Endothelial cell of umbilical vein (primary cell): ENCODE data around the gene PLCG2. TPM values are rescaled to one million over a fixed set of nuclear protein-coding genes. Genes with fewer than 3 reads are reported as not detected.
A peak's percentile ranks its signal among the peaks of the same experiment; 100 is the strongest.

ENCODE experiments used
- BruUV-seq: library from RNA; stranded (reverse); fragments of 400-500 nt; replicated peaks from 2 replicates; lab custom pipeline; 2021; lab: Mats Ljungman, UMichigan
- CTCF ChIA-PET: fragments of 300-600, 350-600 bp; sonication (Branson Sonifier 250); formaldehyde crosslinking; loops from one replicate; lab custom pipeline; 2021; ENCODE audit warnings: antibody characterized with exemption, inconsistent platforms; lab: Charles Lee
- POLR2A ChIA-PET: fragments of 300-600, 350-600 bp; sonication (Branson Sonifier 250); formaldehyde crosslinking; loops from one replicate; lab custom pipeline; 2021; ENCODE audit warnings: antibody characterized with exemption, inconsistent platforms; lab: Charles Lee
- DNase-seq: peaks from one replicate; pipeline ENCODE4 v3.0.0-alpha.2; 2011; ENCODE audit warnings: low read depth, low spot score
- FAIRE-seq: peaks from 2 replicates; lab custom pipeline; 2011; peaks lifted over from hg19 to GRCh38; lab: Jason Lieb, UNC
- H2AFZ ChIP-seq: 2 replicates; pipeline ENCODE4 v1.6.0; 2012; ENCODE audit warnings: low read depth, low read length, control low read depth, inconsistent platforms
- H3K27ac ChIP-seq: 2 replicates; pipeline ENCODE4 v1.5.1; 2011; ENCODE audit warnings: low read depth, mild to moderate bottlenecking, control low read depth, low read length, moderate library complexity; ENCODE audit not compliant: insufficient read depth
- H3K27me3 ChIP-seq, 2 experiments: 2 replicates each; pipeline versions ENCODE4 v1.6.0 to v1.6.1; 2011; ENCODE audit warnings: low read length in 2 of 2, mixed read lengths in 1 of 2; ENCODE audit not compliant: control insufficient read depth in 2 of 2, insufficient read depth in 2 of 2
- H3K36me3 ChIP-seq, 2 experiments: 2 replicates in 1 of 2; 3 replicates in 1 of 2; pipeline ENCODE4 v1.5.1; 2011; ENCODE audit warnings: low read length in 2 of 2, mild to moderate bottlenecking in 1 of 2, moderate library complexity in 1 of 2; ENCODE audit not compliant: control insufficient read depth in 2 of 2, insufficient read depth in 2 of 2; ENCODE audit errors: extremely low read depth in 1 of 2
- H3K4me1 ChIP-seq: 3 replicates; pipeline ENCODE4 v1.5.1; 2011; ENCODE audit warnings: mild to moderate bottlenecking, low read length; ENCODE audit not compliant: control insufficient read depth, insufficient read depth; ENCODE audit errors: extremely low read depth
- H3K4me2 ChIP-seq: 2 replicates; pipeline ENCODE4 v1.6.1; 2011; ENCODE audit warnings: low read length, control low read depth, mixed read lengths; ENCODE audit not compliant: insufficient read depth
- H3K4me3 ChIP-seq, 3 experiments: fragments of 200-600 bp in 1 of 3; sonication (generic), shearing (Covaris generic) in 1 of 3; replicated peaks in 1 of 3; 2 replicates each; pipeline ENCODE4 v1.5.1; 2011 to 2016; ENCODE audit warnings: control low read depth in 3 of 3, low read length in 3 of 3, mild to moderate bottlenecking in 2 of 3, inconsistent platforms in 1 of 3, low read depth in 1 of 3, moderate library complexity in 1 of 3; ENCODE audit not compliant: insufficient read depth in 1 of 3
- H3K79me2 ChIP-seq: 2 replicates; pipeline ENCODE4 v1.6.0; 2012; ENCODE audit warnings: low read length, inconsistent platforms; ENCODE audit not compliant: control insufficient read depth, insufficient read depth
- H3K9ac ChIP-seq: replicated peaks from 2 replicates; pipeline ENCODE3; 2011; ENCODE audit warnings: low read length, control low read depth; ENCODE audit not compliant: insufficient read depth; ENCODE audit errors: extremely low read depth
- H3K9me1 ChIP-seq: replicated peaks from 3 replicates; pipeline ENCODE4 v1.6.0; 2011; ENCODE audit warnings: mild to moderate bottlenecking, low read length; ENCODE audit not compliant: control insufficient read depth, insufficient read depth; ENCODE audit errors: extremely low read depth
- H3K9me3 ChIP-seq: replicated peaks from 2 replicates; pipeline ENCODE4 v1.5.1; 2012; ENCODE audit warnings: low read length, inconsistent platforms; ENCODE audit not compliant: control insufficient read depth, insufficient read depth
- H4K20me1 ChIP-seq: replicated peaks from 2 replicates; pipeline ENCODE3; 2011; ENCODE audit warnings: mild to moderate bottlenecking, low read length; ENCODE audit not compliant: control insufficient read depth, insufficient read depth; ENCODE audit errors: extremely low read depth
- CTCF ChIP-seq, 2 donors: IDR thresholded peaks; 1 replicate in 1 of 2; 2 replicates in 1 of 2; pipeline ENCODE4 v1.5.1; 2011; ENCODE audit warnings: low read length in 2 of 2, mild to moderate bottlenecking in 2 of 2, moderate library complexity in 2 of 2, control low read depth in 1 of 2, inconsistent platforms in 1 of 2, low read depth in 1 of 2; ENCODE audit not compliant: insufficient read depth in 1 of 2; ENCODE audit errors: extremely low read depth in 1 of 2
- EZH2 ChIP-seq: IDR thresholded peaks from 2 replicates; pipeline ENCODE4 v1.6.1; 2012; ENCODE audit warnings: borderline replicate concordance, low read depth, mild to moderate bottlenecking, moderate library complexity, low read length, inconsistent platforms; ENCODE audit not compliant: severe bottlenecking
- FOS ChIP-seq: IDR thresholded peaks from 2 replicates; pipeline ENCODE4 v1.6.1; 2011; ENCODE audit warnings: mild to moderate bottlenecking, low read length, moderate library complexity, borderline replicate concordance; ENCODE audit not compliant: insufficient read depth
- JUN ChIP-seq: IDR thresholded peaks from 2 replicates; pipeline ENCODE4 v1.6.1; 2011; ENCODE audit warnings: borderline replicate concordance, low read depth; ENCODE audit not compliant: insufficient read length, insufficient read depth
- dilution Hi-C: fragments of 300-500 bp; cut with MboI; formaldehyde crosslinking; loops from one replicate; pipeline ENCODE4 v1.15.0; 2019; ENCODE audit warnings: low sequenced_read_pairs; ENCODE audit not compliant: extremely low pct_ligation_motif_present
- intact Hi-C: fragments of 100-400 bp; cut with micrococcal nuclease; formaldehyde crosslinking; loops from one replicate; pipeline ENCODE4 v1.10.0; 2022
- polyA plus RNA-seq, 4 experiments: library from polyadenylated mRNA; depleted of rRNA in 3 of 4; stranded (reverse) in 3 of 4; unstranded in 1 of 4; fragments of >200 nt; gene quantifications; 2 replicates each; pipeline versions ENCODE4 v1.2.1 to v1.2.3, GENCODE V29; 2011 to 2012; ENCODE audit warnings: missing spikeins in 1 of 4
- total RNA-seq: library from RNA; stranded (reverse); gene quantifications from 2 replicates; pipeline ENCODE4 v1.2.3, GENCODE V29; 2021

Gene PLCG2
- total and polyA plus RNA-seq, 2 donors (not counting 3 experiments of a cell fraction or from before 2014, with no cell fraction given): 10.8 to 13.6 TPM

GRCh38 chr16:81940781-81941560 lies 161.9 kb downstream of the PLCG2 start:
- Histone ChIP-seq H3K79me2 (no peaks in the 10 kb centered on the region), H3K4me1 (no peaks in the 10 kb centered on the region), H3K4me3 (no peak overlapping the region), H4K20me1 (no peaks in the 10 kb centered on the region), H3K9me3 (no peaks in the 10 kb centered on the region), H3K4me2 (no peak overlapping the region), H3K27ac (no peak overlapping the region), H3K27me3 (no peaks in the 10 kb centered on the region), H3K9me1 (no peaks in the 10 kb centered on the region), H3K9ac (no peak overlapping the region), H2AFZ (no peak overlapping the region), H3K36me3 (no peaks in the 10 kb centered on the region)
- DNase-seq (peak; percentile 70), FAIRE-seq (peak; percentile 40)
- peak; percentile 39 for TF ChIP-seq JUN
- no peak for TF ChIP-seq EZH2
- TF ChIP-seq CTCF (IDR thresholded peaks at IDR 0.05; ENCODE audit: extremely low read depth in 1 of 2, insufficient read depth in 1 of 2, low read depth in 1 of 2, low read length in 2 of 2): peak; percentile 37 to 47
- TF ChIP-seq FOS: peak; percentile 7
- ChIA-PET POLR2A (no interaction called here), CTCF (interaction anchor here (0.6 to 8.5 kb wide), 19 partner anchors 10 to 516 kb away, joined by 3 to 171 read pairs (median 3); no protein-coding TSS in a partner anchor)
- BruUV-seq: no TSS peak
- dilution Hi-C loops: no loop called here
- intact Hi-C loops: loop anchor here (1.0 to 10.0 kb wide), 6 partner anchors 56 to 514 kb away; partner anchors contain the start of gene MPHOSPH6
